Measurements from ENCODE around the gene CPZ.
"Not testable (repeated sequence)": the region's sequence is repeated elsewhere in the genome, so short reads cannot be mapped to it uniquely, and the experiment has no call there.

Gene CPZ

GRCh38 chr4:8641931-8642650, 49.5 kb downstream of the CPZ start:
- DNase-seq: no peak

GRCh38 chr4:8642651-8643321, 50.2 kb downstream of the CPZ start:
- DNase-seq: no peak

- DNase-seq: no peak
These were observed 50.9 kb downstream of the CPZ start for GRCh38 chr4:8643441-8643840.

GRCh38 chr4:8643986-8644385, 51.4 kb downstream of the CPZ start:
- DNase-seq: no peak

- DNase-seq: no peak
These were observed 51.9 kb downstream of the CPZ start for GRCh38 chr4:8644461-8644891.

- DNase-seq: no peak
These were observed 52.6 kb downstream of the CPZ start for GRCh38 chr4:8644966-8645752.

GRCh38 chr4:8645753-8646124, 53.2 kb downstream of the CPZ start:
- no peak for DNase-seq

GRCh38 chr4:8646296-8647093, 53.9 kb downstream of the CPZ start:
- no peak for DNase-seq

GRCh38 chr4:8647094-8647570, 54.6 kb downstream of the CPZ start:
- DNase-seq: no peak

- no peak for DNase-seq
These were observed 55.1 kb downstream of the CPZ start for GRCh38 chr4:8647626-8648025.

GRCh38 chr4:8648296-8648695, 55.7 kb downstream of the CPZ start:
- DNase-seq: no peak

- no peak for DNase-seq
These were observed 56.5 kb downstream of the CPZ start for GRCh38 chr4:8648816-8649630.

- no peak for DNase-seq
These were observed 57.2 kb downstream of the CPZ start for GRCh38 chr4:8649631-8650361.

GRCh38 chr4:8651661-8652180, 59.2 kb downstream of the CPZ start:
- DNase-seq: no peak

- no peak for DNase-seq
These were observed 59.9 kb downstream of the CPZ start for GRCh38 chr4:8652181-8653078.

- no peak for DNase-seq
These were observed 60.9 kb downstream of the CPZ start for GRCh38 chr4:8653326-8654000.

- not testable (repeated sequence) for DNase-seq
These were observed 61.6 kb downstream of the CPZ start for GRCh38 chr4:8654139-8654538.

- DNase-seq: no peak
These were observed 63.0 kb downstream of the CPZ start for GRCh38 chr4:8655411-8656184.

- DNase-seq: no peak
These were observed 63.6 kb downstream of the CPZ start for GRCh38 chr4:8656185-8656517.

Data from fibroblast of skin of right biceps (primary cell).